Smooth muscle cell (in vitro differentiated cells): Measurements from ENCODE around the gene SDC4. TPM values are rescaled to one million over a fixed set of nuclear protein-coding genes. Genes with fewer than 3 reads are reported as not detected.
A peak's percentile ranks its signal among the peaks of the same experiment; 100 is the strongest.

Experiments used
- DNase-seq: peaks from one replicate; lab custom pipeline; 2025; ENCODE audit not compliant: unreplicated experiment; lab: John Stamatoyannopoulos, UW
- H2AFZ ChIP-seq: fragments of 200-600 bp; sonication (generic); 2 replicates; pipeline ENCODE4 v1.6.0; 2016; ENCODE audit warnings: antibody characterized with exemption, low read depth, mild to moderate bottlenecking
- H3F3A ChIP-seq: fragments of 200-600 bp; sonication (generic); 2 replicates; pipeline ENCODE4 v1.6.0; 2017; ENCODE audit warnings: antibody characterized with exemption, low read depth
- H3K27ac ChIP-seq: fragments of 200-600 bp; sonication (generic); 2 replicates; pipeline ENCODE4 v1.5.1; 2016; ENCODE audit warnings: low read depth, mild to moderate bottlenecking
- H3K27me3 ChIP-seq: fragments of 200-600 bp; sonication (generic); 2 replicates; pipeline ENCODE4 v1.6.1; 2016; ENCODE audit warnings: low read depth, mild to moderate bottlenecking
- H3K36me3 ChIP-seq: fragments of 200-600 bp; sonication (generic); 2 replicates; pipeline ENCODE4 v1.5.1; 2016; ENCODE audit warnings: low read depth
- H3K4me1 ChIP-seq: fragments of 200-600 bp; sonication (generic); 2 replicates; pipeline ENCODE4 v1.5.1; 2016; ENCODE audit warnings: low read depth
- H3K4me2 ChIP-seq: fragments of 200-600 bp; sonication (generic); 2 replicates; pipeline ENCODE4 v1.6.0; 2016; ENCODE audit warnings: mild to moderate bottlenecking
- H3K4me3 ChIP-seq: fragments of 200-600 bp; sonication (generic); 2 replicates; pipeline ENCODE4 v1.5.1; 2016; ENCODE audit warnings: mild to moderate bottlenecking
- H3K79me2 ChIP-seq: fragments of 200-600 bp; sonication (generic); 2 replicates; pipeline ENCODE4 v1.6.0; 2016; ENCODE audit warnings: low read depth, mild to moderate bottlenecking
- H3K9ac ChIP-seq: fragments of 200-600 bp; sonication (generic); 2 replicates; pipeline ENCODE4 v1.6.0; 2016; ENCODE audit warnings: low read depth
- H3K9me3 ChIP-seq: fragments of 200-600 bp; sonication (generic); replicated peaks from 2 replicates; pipeline ENCODE4 v1.5.1; 2016; ENCODE audit warnings: low read depth
- H4K20me1 ChIP-seq: fragments of 200-600 bp; sonication (generic); 2 replicates; pipeline ENCODE4 v1.6.0; 2016; ENCODE audit warnings: low read depth
- CTCF ChIP-seq: fragments of 200-600 bp; sonication (generic); IDR thresholded peaks from 2 replicates; pipeline ENCODE4 v1.5.1; 2017; ENCODE audit warnings: borderline replicate concordance, mild to moderate bottlenecking, antibody characterized with exemption; ENCODE audit not compliant: insufficient read depth, poor library complexity, severe bottlenecking
- WGBS: methylation state at CpG from one replicate; pipeline ENCODE4 v1.1.7; 2016; ENCODE audit warnings: low lambda C conversion rate; 5-methylcytosine and 5-hydroxymethylcytosine counted together
- polyA plus RNA-seq: library from polyadenylated mRNA; unstranded; fragments of >200 nt; fragmentation: Nextera tagmentation; extraction: Ambion mirVana; gene quantifications from 2 replicates; pipeline ENCODE4 v1.2.1, GENCODE V29; 2016
- total RNA-seq: library from RNA; depleted of rRNA; stranded (reverse); fragments of >200 nt; gene quantifications from 2 replicates; pipeline ENCODE4 v1.2.3, GENCODE V29; 2014

Gene SDC4
- total and polyA plus RNA-seq, 2 experiments from 2014 or later = 45.0 to 70.7 TPM

GRCh38 chr20:45355209-45356084 is 7.2 kb upstream of the SDC4 start:
- Histone ChIP-seq H2AFZ (no peak overlapping the region), H3F3A (peaks cover 37% of the 10 kb centered on the region), H3K9me3 (no peaks in the 10 kb centered on the region), H3K4me2 (peak overlapping the region; percentile 49), H3K79me2 (no peaks in the 10 kb centered on the region), H3K36me3 (no peaks in the 10 kb centered on the region), H3K27me3 (no peaks in the 10 kb centered on the region), H3K27ac (peak overlapping the region; percentile 84), H4K20me1 (peaks cover 5% of the 10 kb centered on the region), H3K4me3 (no peak overlapping the region), H3K4me1 (peaks cover 37% of the 10 kb centered on the region), H3K9ac (no peak overlapping the region)
- no peak for DNase-seq
- TF ChIP-seq CTCF = no peak
- 21% methylated on average over 5 of the region's 5 CpGs for WGBS

- Histone ChIP-seq H3K9me3 (no peaks in the 10 kb centered on the region), H3K9ac (no peak overlapping the region), H3K27ac (peak overlapping the region; percentile 84), H3K27me3 (no peaks in the 10 kb centered on the region), H3F3A (peaks cover 36% of the 10 kb centered on the region), H3K4me3 (no peak overlapping the region), H2AFZ (no peak overlapping the region), H4K20me1 (peaks cover 5% of the 10 kb centered on the region), H3K4me2 (peak overlapping the region; percentile 49), H3K36me3 (no peaks in the 10 kb centered on the region), H3K79me2 (no peaks in the 10 kb centered on the region), H3K4me1 (peaks cover 31% of the 10 kb centered on the region)
- DNase-seq = no peak
- no peak for TF ChIP-seq CTCF
- 25% methylated on average over 9 of the region's 9 CpGs for WGBS
Observed at GRCh38 chr20:45354423-45355208, 6.4 kb upstream of the SDC4 start.

GRCh38 chr20:45353746-45354145 is 5.5 kb upstream of the SDC4 start:
- no peak for TF ChIP-seq CTCF
- no peak overlapping the region for H3K9ac ChIP-seq
- H3K36me3 ChIP-seq = no peaks in the 10 kb centered on the region
- H3K4me3 ChIP-seq = no peak overlapping the region
- peaks cover 43% of the 10 kb centered on the region for H3F3A ChIP-seq
- H4K20me1 ChIP-seq = peaks cover 5% of the 10 kb centered on the region
- no peak for DNase-seq
- H3K4me1 ChIP-seq = peaks cover 23% of the 10 kb centered on the region
- no peaks in the 10 kb centered on the region for H3K79me2 ChIP-seq
- H2AFZ ChIP-seq = no peak overlapping the region
- H3K27me3 ChIP-seq = no peaks in the 10 kb centered on the region
- H3K27ac ChIP-seq = peak overlapping the region; percentile 84
- peak overlapping the region; percentile 49 for H3K4me2 ChIP-seq
- H3K9me3 ChIP-seq = no peaks in the 10 kb centered on the region
- 100% methylated on average over 1 of the region's 1 CpG for WGBS
